Parietal lobe (tissue), 2 donors: ENCODE results near the gene HPRT1. TPM values are rescaled to one million over a fixed set of nuclear protein-coding genes. Genes with fewer than 3 reads are reported as not detected.
A peak's percentile ranks its signal among the peaks of the same experiment; 100 is the strongest.

Source experiments
- small RNA-seq: library from RNA; depleted of rRNA; stranded (forward); fragments of <200 nt; gene quantifications from one replicate; pipeline ENCODE3, GENCODE V24; 2014; ENCODE audit warnings: low replicate concordance
- total RNA-seq: library from RNA; depleted of rRNA; stranded (reverse); fragments of >200 nt; gene quantifications from one replicate; pipeline ENCODE4 v1.2.3, GENCODE V29; 2014

The HPRT1 gene
- total RNA-seq, result 21.3 TPM

GRCh38 chrX:134460005-134460861 is at the start of gene HPRT1:
HPRT1 (plus strand) TSS chrX:134460165; CDS start chrX:134460312, 147 bp downstream.

Small RNA genes within 50 kb of the gene (small RNA-seq; reads per million reads assigned to genes)
- gene AC004383.1 (not detected), gene MIR450A1 (not detected), gene MIR450A2 (not detected), gene MIR450B (2.3 reads per million, percentile 81 among the genes with 10 or more reads in this experiment), gene MIR503 (0.31 reads per million, percentile 10 among the genes with 10 or more reads in this experiment), gene MIR542 (2.2 reads per million, percentile 81 among the genes with 10 or more reads in this experiment)

Other genes starting within 250 kb of the HPRT1 start
- gene CCDC160, start 223.0 kb upstream of the HPRT1 start, total RNA-seq, result 0.31 TPM
- 73.6 TPM for gene PHF6, start 86.9 kb upstream of the HPRT1 start, total RNA-seq
- not detected for gene PLAC1, start 198.3 kb downstream of the HPRT1 start, total RNA-seq